ENCODE results near the gene HTRA3. TPM values are rescaled to one million over a fixed set of nuclear protein-coding genes. Genes with fewer than 3 reads are reported as not detected.

The HTRA3 gene
- total and polyA plus RNA-seq, 10 donors = 0.26 to 5.5 (median 2.5) TPM

DNA sequence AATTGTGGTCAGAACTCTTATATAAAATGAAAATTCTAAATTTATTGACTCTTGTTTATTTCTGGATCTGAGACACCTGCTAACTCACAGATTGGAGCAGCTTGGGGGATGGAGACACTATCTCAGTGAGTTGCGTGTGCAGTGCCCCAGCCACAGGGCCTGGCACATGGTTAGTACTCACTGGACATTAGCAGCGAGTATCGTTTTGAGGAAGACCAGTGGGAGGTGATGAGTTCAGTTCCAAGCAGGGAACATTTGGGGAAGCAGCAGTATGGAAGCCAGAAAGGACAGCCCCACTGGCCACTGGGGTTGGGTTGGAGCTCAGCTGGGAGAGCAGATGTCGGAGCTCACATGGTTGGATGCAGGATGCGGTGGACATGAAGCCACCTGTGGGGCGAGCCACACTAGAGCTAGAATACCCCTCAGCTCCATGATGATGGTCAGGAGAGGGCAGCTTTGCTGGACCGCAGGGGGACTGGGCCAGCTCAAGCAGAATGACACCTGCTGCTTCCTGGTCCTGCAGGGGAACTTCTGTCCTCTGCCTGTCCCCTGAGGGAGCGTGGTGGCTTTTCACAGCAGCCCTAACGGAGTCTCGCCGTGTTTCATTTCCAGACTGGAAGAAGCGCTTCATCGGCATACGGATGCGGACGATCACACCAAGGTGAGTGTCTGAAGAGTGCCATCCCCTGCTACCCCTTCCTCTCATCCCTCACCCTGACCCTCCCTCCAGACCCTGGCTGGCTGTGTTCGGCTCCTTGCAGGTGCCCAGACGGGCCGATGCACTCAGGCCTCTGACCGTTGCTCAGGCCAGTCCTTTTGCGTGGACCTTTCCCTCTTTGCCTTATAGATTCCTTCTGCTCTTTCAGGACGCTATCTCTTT lies 32.5 kb downstream of the HTRA3 start:
- intact Hi-C loops (cut with DNase I; ENCODE audit: low total_unique reads) = no loop called here
- TF ChIP-seq POLR2A (IDR thresholded peaks at IDR 0.05) = no peak
- no peak for TF ChIP-seq POLR2AphosphoS5 (IDR thresholded peaks at IDR 0.05)
- Histone ChIP-seq H3K36me3 (peaks cover 0 to 8% (median 0%) of the 10 kb centered on the region in 6 donors), H3K9me3 (peaks cover 0 to 8% (median 0%) of the 10 kb centered on the region in 8 donors), H3K4me1 (peaks cover 0 to 7% (median 0%) of the 10 kb centered on the region in 6 donors), H3K27me3 (replicated peaks in 1 of 7) (peaks cover 0 to 28% (median 0%) of the 10 kb centered on the region in 7 donors), H3K27ac (no peak overlapping the region), H3K4me3 (no peak overlapping the region)
- DNase-seq = peak; percentile 53
- WGBS, 5 donors = 90 to 96% (median 95%) methylated on average over 22 of the region's 22 CpGs

GRCh38 chr4:8303081-8303480 lies 33.5 kb downstream of the HTRA3 start:
- peaks cover 0 to 3% (median 0%) of the 10 kb centered on the region in 6 donors for H3K36me3 ChIP-seq
- TF ChIP-seq, protein P1, sequence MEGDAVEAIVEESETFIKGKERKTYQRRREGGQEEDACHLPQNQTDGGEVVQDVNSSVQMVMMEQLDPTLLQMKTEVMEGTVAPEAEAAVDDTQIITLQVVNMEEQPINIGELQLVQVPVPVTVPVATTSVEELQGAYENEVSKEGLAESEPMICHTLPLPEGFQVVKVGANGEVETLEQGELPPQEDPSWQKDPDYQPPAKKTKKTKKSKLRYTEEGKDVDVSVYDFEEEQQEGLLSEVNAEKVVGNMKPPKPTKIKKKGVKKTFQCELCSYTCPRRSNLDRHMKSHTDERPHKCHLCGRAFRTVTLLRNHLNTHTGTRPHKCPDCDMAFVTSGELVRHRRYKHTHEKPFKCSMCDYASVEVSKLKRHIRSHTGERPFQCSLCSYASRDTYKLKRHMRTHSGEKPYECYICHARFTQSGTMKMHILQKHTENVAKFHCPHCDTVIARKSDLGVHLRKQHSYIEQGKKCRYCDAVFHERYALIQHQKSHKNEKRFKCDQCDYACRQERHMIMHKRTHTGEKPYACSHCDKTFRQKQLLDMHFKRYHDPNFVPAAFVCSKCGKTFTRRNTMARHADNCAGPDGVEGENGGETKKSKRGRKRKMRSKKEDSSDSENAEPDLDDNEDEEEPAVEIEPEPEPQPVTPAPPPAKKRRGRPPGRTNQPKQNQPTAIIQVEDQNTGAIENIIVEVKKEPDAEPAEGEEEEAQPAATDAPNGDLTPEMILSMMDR (IDR thresholded peaks at IDR 0.05 in 8 of 11, conservative IDR thresholded peaks at IDR 0.05 in 3 of 11) = no peak
- TF ChIP-seq POLR2AphosphoS5 (IDR thresholded peaks at IDR 0.05) = no peak
- no peak for TF ChIP-seq POLR2A (IDR thresholded peaks at IDR 0.05)
- no peak overlapping the region for H3K27ac ChIP-seq
- peaks cover 0 to 8% (median 0%) of the 10 kb centered on the region in 8 donors for H3K9me3 ChIP-seq
- no peak overlapping the region for H3K4me3 ChIP-seq
- intact Hi-C loops (cut with DNase I; ENCODE audit: low total_unique reads) = no loop called here
- H3K27me3 ChIP-seq (replicated peaks in 1 of 7) = peaks cover 0 to 32% (median 0%) of the 10 kb centered on the region in 7 donors
- peak; percentile 37 for DNase-seq
- peaks cover 0 to 7% (median 0%) of the 10 kb centered on the region in 6 donors for H3K4me1 ChIP-seq
- WGBS, 5 donors = 65 to 78% (median 76%) methylated on average over 4 of the region's 4 CpGs

- TF ChIP-seq, protein P1 (IDR thresholded peaks at IDR 0.05 in 8 of 11, conservative IDR thresholded peaks at IDR 0.05 in 3 of 11) = no peak
- TF ChIP-seq POLR2A (IDR thresholded peaks at IDR 0.05) (no peak), POLR2AphosphoS5 (IDR thresholded peaks at IDR 0.05) (no peak)
- intact Hi-C loops (cut with DNase I; ENCODE audit: low total_unique reads) = no loop called here
- Histone ChIP-seq H3K4me3 (no peak overlapping the region), H3K4me1 (peaks cover 0 to 7% (median 0%) of the 10 kb centered on the region in 6 donors), H3K27ac (no peak overlapping the region), H3K27me3 (replicated peaks in 1 of 7) (peaks cover 0 to 38% (median 0%) of the 10 kb centered on the region in 7 donors), H3K36me3 (peaks cover 0 to 3% (median 0%) of the 10 kb centered on the region in 6 donors), H3K9me3 (peaks cover 0 to 8% (median 0%) of the 10 kb centered on the region in 8 donors)
- DNase-seq = peak; percentile 49
- WGBS, 5 donors = 59 to 83% (median 64%) methylated on average over 11 to 13 of the region's 13 CpGs
Observed at GRCh38 chr4:8303485-8304281, 34.1 kb downstream of the HTRA3 start.

- Histone ChIP-seq H3K27me3 (replicated peaks in 1 of 7) (peaks cover 0 to 50% (median 0%) of the 10 kb centered on the region in 7 donors), H3K4me1 (peaks cover 0 to 7% (median 0%) of the 10 kb centered on the region in 6 donors), H3K36me3 (peaks cover 0 to 3% (median 0%) of the 10 kb centered on the region in 6 donors), H3K4me3 (no peak overlapping the region), H3K27ac (no peak overlapping the region), H3K9me3 (peaks cover 0 to 3% (median 0%) of the 10 kb centered on the region in 8 donors)
- intact Hi-C loops (cut with DNase I; ENCODE audit: low total_unique reads) = no loop called here
- TF ChIP-seq POLR2AphosphoS5 (IDR thresholded peaks at IDR 0.05) (no peak), POLR2A (IDR thresholded peaks at IDR 0.05) (no peak)
- TF ChIP-seq, protein P1 (IDR thresholded peaks at IDR 0.05 in 8 of 11, conservative IDR thresholded peaks at IDR 0.05 in 3 of 11) = no peak
- 81 to 89% (median 86%) methylated on average over 13 to 14 of the region's 14 CpGs for WGBS, 5 donors
- DNase-seq = peak; percentile 23
Observed at GRCh38 chr4:8304827-8305695, 35.5 kb downstream of the HTRA3 start.
